Measurements from ENCODE around the gene HM13.

Gene HM13

DNA sequence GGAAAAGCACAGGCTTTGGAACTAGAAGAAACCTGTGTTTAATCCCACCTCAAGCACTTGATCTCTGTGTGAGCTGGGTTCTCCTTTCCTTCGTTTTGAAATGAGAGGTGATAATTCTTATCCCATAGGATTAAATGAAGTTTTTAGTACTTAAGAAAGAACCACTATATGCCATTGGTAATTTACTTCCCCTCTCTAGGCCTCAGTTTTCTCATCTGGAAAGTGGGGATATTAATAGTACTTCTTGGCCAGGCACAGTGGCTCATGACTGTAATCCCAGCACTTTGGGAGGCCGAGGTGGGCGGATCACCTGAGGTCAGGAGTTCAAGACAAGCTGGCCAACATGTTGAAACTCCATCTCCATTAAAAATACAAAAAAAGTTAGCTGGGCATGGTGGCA lies 25.1 kb upstream of the HM13 start:
- CTCF ChIA-PET = interaction anchor here (0.7 to 5.9 kb wide), 4 partner anchors 14 to 29 kb away, joined by 3 to 50 read pairs (median 4); no protein-coding TSS in a partner anchor
- no peak for TF ChIP-seq CTCF (IDR thresholded peaks at IDR 0.05; ENCODE audit: control extremely low read depth, extremely low read depth, low read depth, missing control alignments)

DNA sequence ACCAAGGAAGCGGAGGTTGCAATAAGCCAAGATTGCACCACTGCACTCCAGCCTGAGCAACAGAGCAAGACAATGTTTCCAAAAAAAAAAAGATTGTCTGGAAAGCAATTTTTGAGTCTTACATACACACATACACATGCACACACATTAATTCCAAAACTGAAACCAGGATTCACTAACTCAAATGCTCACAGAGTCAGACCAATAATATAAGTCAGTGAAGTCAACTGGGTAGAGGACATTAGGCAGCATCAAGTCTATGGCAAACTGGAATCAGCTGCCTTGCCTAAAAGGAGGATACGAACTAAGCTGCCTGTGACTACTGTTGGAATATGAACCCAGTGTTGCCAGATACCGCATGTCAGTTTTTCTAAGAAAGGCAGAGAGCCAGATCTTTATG lies 23.5 kb upstream of the HM13 start:
- CTCF ChIA-PET = interaction anchor here (5.9 kb wide), 1 partner anchor 12 kb away, joined by 50 read pairs; no protein-coding TSS in a partner anchor
- TF ChIP-seq CTCF (IDR thresholded peaks at IDR 0.05; ENCODE audit: control extremely low read depth, extremely low read depth, low read depth, missing control alignments) = no peak
- POLR2A ChIA-PET = no interaction called here

More for the DNA sequence above, 25.1 kb upstream of the HM13 start:
- no peak for DNase-seq (ENCODE audit: extremely low spot score)
- POLR2A ChIA-PET = no interaction called here

DNA sequence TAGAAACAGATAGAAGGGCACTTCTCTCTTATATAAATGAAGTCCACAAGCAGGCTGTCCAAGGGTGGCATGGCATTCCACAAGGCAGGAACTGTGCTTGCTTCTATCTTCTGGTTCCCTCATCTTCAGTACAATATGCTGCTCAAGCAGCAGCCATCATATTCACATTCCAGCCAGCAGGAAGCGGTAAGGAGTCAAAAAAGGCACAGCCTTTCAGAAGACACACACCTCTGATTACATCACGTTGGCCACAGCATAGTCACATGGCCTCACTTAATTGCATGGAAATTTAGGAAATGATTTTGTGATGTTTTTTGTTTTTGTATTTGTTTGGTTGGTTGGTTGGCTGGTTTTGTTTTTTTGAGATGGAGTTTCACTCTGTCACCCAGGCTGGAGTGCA lies 20.1 kb upstream of the HM13 start:
- CTCF ChIA-PET = no interaction called here
- DNase-seq (ENCODE audit: extremely low spot score) = no peak
- no peak for TF ChIP-seq CTCF (IDR thresholded peaks at IDR 0.05; ENCODE audit: control extremely low read depth, extremely low read depth, low read depth, missing control alignments)
- POLR2A ChIA-PET = no interaction called here

More for the DNA sequence above, 23.5 kb upstream of the HM13 start:
- DNase-seq (ENCODE audit: extremely low spot score) = no peak

DNA sequence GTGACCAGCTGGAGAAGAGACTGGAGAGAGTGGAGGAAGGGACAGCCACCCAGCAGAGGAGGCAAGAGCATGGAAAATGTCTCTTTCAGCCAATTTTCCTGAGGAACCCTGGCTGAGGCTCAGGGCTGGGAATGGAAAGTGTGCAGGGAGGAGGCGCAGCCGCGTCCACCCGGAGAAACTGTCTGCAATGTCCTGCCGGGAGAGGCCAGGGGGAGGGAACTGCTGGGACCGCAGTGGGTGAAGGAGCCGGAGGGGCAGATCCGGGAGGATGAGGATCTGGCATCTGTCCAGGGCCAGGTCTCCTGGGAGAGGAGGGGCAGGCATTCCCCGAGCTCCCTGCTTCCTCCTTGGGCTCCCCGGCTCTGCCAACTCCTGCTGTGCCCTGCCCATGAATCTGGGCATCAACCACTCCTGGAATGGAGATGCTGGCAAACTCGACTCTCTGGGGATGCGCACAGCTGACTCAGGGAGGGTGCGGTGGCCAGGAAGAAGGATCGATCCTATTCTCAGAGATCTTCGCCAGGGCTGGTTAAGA lies 17.4 kb upstream of the HM13 start:
- ChIA-PET POLR2A (no interaction called here), CTCF (no interaction called here)
- no peak for DNase-seq (ENCODE audit: extremely low spot score)
- no peak for TF ChIP-seq CTCF (IDR thresholded peaks at IDR 0.05; ENCODE audit: control extremely low read depth, extremely low read depth, low read depth, missing control alignments)

DNA sequence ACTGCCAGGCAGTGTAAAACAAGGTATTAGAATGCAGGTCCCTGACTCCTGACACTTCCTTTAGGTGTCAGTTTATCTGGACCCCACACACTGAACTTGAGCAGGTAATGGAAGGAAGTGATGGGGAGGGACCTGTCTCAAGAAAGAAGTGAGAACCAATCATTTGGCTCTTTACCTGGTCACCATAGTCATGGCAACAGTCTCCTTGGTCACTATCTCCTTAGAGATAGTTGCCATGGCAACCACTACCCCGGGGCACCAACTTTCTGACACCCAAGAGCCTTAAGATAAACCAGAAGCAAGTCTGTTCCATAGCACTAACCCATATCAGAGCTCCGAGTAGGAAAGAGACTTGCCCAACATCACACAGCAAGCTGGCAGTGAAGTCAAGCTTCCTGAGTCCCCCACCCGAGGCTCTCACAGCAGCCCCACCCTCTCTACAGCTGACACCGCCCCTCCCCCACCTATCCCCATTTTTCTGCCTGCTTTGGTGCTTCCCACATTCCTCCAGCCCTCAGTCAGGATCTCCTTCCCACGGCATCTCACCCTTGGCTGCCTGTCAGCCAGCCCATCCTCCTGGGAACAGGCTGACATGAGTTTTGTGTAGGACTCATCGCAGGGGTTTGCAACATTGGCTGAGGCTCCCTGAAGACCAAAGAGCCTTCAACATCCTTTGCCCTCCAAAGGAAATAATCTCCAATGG lies 16.3 kb upstream of the HM13 start:
- DNase-seq (ENCODE audit: extremely low spot score) = no peak
- ChIA-PET CTCF (interaction anchor here (1.0 kb wide), 1 partner anchor 11 kb away, joined by 3 read pairs; no protein-coding TSS in a partner anchor), POLR2A (no interaction called here)
- no peak for TF ChIP-seq CTCF (IDR thresholded peaks at IDR 0.05; ENCODE audit: control extremely low read depth, extremely low read depth, low read depth, missing control alignments)

DNA sequence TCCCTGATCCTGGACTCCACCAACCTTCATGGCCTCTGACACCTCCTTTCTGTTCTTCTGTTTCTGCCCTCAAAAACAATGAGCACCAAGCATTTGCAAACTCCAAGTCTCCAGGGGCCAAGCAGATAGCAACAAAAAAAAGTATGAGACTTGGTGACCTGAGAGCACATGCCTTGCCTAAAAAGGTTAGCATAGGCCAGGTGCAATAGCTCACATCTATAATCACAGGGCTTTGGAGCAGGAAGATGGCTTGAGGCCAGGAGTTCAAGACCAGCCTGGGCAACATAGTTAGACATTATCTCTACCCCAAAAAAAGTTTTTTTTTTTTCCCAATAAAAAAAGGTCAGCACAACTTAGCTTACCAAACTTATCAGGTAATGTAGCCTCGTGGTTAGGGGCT lies 13.7 kb upstream of the HM13 start:
- CTCF ChIA-PET = interaction anchor here (3.8 to 5.4 kb wide), 3 partner anchors 10 to 42 kb away, joined by 13 to 77 read pairs (median 50); partner anchors contain the start of genes DEFB124 and REM1
- POLR2A ChIA-PET = no interaction called here
- no peak for DNase-seq (ENCODE audit: extremely low spot score)
- TF ChIP-seq CTCF (IDR thresholded peaks at IDR 0.05; ENCODE audit: control extremely low read depth, extremely low read depth, low read depth, missing control alignments) = no peak

Data from GM10248 (cell line).